ENCODE data around the gene TDRD6.

DNA sequence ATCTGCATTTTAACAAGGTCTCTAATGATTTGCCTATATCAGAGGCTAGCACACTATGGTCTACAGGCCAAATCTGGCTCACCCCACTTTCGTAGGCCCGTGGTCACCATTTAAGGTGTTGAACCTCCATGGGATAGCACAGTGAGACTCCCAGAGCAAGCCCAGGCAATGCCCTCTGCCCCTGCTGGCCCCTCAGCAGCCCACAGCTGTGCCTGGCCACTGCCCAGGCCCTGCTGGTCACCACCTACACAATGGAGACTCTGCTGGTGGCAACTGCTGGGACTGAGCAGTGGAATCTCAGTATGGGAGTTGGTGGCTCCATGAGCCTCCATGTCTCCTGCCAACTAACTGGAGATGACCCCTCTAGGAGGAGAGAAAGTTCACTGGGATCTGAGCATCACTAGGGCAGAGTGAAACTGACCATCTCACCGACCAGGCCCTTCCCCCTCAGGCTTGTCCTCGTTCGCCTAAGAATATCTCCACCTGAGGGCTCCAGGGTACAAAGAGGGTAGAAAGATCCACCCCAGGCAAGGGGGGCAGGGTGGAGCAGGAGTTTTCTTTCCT is 61.3 kb downstream of the TDRD6 start:
- TF ChIP-seq, protein P1, sequence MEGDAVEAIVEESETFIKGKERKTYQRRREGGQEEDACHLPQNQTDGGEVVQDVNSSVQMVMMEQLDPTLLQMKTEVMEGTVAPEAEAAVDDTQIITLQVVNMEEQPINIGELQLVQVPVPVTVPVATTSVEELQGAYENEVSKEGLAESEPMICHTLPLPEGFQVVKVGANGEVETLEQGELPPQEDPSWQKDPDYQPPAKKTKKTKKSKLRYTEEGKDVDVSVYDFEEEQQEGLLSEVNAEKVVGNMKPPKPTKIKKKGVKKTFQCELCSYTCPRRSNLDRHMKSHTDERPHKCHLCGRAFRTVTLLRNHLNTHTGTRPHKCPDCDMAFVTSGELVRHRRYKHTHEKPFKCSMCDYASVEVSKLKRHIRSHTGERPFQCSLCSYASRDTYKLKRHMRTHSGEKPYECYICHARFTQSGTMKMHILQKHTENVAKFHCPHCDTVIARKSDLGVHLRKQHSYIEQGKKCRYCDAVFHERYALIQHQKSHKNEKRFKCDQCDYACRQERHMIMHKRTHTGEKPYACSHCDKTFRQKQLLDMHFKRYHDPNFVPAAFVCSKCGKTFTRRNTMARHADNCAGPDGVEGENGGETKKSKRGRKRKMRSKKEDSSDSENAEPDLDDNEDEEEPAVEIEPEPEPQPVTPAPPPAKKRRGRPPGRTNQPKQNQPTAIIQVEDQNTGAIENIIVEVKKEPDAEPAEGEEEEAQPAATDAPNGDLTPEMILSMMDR (IDR thresholded peaks at IDR 0.05; ENCODE audit: insufficient read depth, low read length) = no peak
- TF ChIP-seq, protein P2, sequence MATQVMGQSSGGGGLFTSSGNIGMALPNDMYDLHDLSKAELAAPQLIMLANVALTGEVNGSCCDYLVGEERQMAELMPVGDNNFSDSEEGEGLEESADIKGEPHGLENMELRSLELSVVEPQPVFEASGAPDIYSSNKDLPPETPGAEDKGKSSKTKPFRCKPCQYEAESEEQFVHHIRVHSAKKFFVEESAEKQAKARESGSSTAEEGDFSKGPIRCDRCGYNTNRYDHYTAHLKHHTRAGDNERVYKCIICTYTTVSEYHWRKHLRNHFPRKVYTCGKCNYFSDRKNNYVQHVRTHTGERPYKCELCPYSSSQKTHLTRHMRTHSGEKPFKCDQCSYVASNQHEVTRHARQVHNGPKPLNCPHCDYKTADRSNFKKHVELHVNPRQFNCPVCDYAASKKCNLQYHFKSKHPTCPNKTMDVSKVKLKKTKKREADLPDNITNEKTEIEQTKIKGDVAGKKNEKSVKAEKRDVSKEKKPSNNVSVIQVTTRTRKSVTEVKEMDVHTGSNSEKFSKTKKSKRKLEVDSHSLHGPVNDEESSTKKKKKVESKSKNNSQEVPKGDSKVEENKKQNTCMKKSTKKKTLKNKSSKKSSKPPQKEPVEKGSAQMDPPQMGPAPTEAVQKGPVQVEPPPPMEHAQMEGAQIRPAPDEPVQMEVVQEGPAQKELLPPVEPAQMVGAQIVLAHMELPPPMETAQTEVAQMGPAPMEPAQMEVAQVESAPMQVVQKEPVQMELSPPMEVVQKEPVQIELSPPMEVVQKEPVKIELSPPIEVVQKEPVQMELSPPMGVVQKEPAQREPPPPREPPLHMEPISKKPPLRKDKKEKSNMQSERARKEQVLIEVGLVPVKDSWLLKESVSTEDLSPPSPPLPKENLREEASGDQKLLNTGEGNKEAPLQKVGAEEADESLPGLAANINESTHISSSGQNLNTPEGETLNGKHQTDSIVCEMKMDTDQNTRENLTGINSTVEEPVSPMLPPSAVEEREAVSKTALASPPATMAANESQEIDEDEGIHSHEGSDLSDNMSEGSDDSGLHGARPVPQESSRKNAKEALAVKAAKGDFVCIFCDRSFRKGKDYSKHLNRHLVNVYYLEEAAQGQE (IDR thresholded peaks at IDR 0.05; ENCODE audit: insufficient replicate concordance, low read depth) = no peak
- TF ChIP-seq GABPA (IDR thresholded peaks at IDR 0.05; ENCODE audit: low read depth) (no peak), SPI1 (IDR thresholded peaks at IDR 0.05; ENCODE audit: borderline replicate concordance, low read depth) (no peak), POLR2AphosphoS5 (IDR thresholded peaks at IDR 0.05; ENCODE audit: low read depth) (no peak)

Measured in HL-60 (cell line).